A549 (cell line): ENCODE results near the gene PLCB3.

ENCODE experiments used
- CEBPB ChIP-seq, 2 experiments: fragments of >200 bp in 1 of 2; sonication (Bioruptor Twin) in 1 of 2; formaldehyde crosslinking in 1 of 2; IDR thresholded peaks; 2 replicates each; pipeline ENCODE4 v1.6.1; 2012 to 2016
- EP300 ChIP-seq, 2 experiments: fragments of >200 bp; sonication (Bioruptor Twin); formaldehyde crosslinking; IDR thresholded peaks; 2 replicates in 1 of 2; 3 replicates in 1 of 2; pipeline ENCODE4 v1.6.1; 2016 to 2017
- ESRRA ChIP-seq: fragments of 150-350 bp; IDR thresholded peaks from 2 replicates; pipeline ENCODE4 v1.6.1; 2014; ENCODE audit warnings: mild to moderate bottlenecking, low read length, borderline replicate concordance
- KDM1A ChIP-seq: fragments of 200-600 bp; sonication (generic); IDR thresholded peaks from 2 replicates; pipeline ENCODE4 v1.6.1; 2016; ENCODE audit warnings: low read depth, mild to moderate bottlenecking
- SMC3 ChIP-seq: fragments of >200 bp; sonication (Bioruptor Twin); formaldehyde crosslinking; IDR thresholded peaks from 3 replicates; pipeline ENCODE4 v1.6.1; 2018; ENCODE audit warnings: inconsistent platforms

- no peak for TF ChIP-seq EP300 (IDR thresholded peaks at IDR 0.05)
- no peak for TF ChIP-seq KDM1A
- TF ChIP-seq SMC3, result no peak
- TF ChIP-seq ESRRA, result no peak
- no peak for TF ChIP-seq CEBPB (IDR thresholded peaks at IDR 0.05)
Measured at GRCh38 chr11:64222651-64223000, 28.7 kb upstream of the PLCB3 start.
